GM12891 (cell line): ENCODE measurements around the gene GSTT2.
"Not testable (repeated sequence)": the region's sequence is repeated elsewhere in the genome, so short reads cannot be mapped to it uniquely, and the experiment has no call there.

Experiments
- POLR2A ChIP-seq: IDR thresholded peaks from 2 replicates; pipeline ENCODE4 v1.6.1; 2011; ENCODE audit warnings: low read depth, low read length, control low read depth
- POLR2AphosphoS5 ChIP-seq: IDR thresholded peaks from 2 replicates; pipeline ENCODE4 v1.6.1; 2011; ENCODE audit warnings: low read depth, low read length, control low read depth
- POU2F2 ChIP-seq: IDR thresholded peaks from 2 replicates; pipeline ENCODE4 v1.6.1; 2011; ENCODE audit warnings: low read depth, mild to moderate bottlenecking, control low read depth, low read length, moderate library complexity
- SPI1 ChIP-seq: IDR thresholded peaks from 2 replicates; pipeline ENCODE4 v1.6.1; 2011; ENCODE audit warnings: low read depth, low read length, control low read depth
- TAF1 ChIP-seq: IDR thresholded peaks from 2 replicates; pipeline ENCODE4 v1.6.1; 2011; ENCODE audit warnings: low read depth, low read length, control low read depth

GRCh38 chr22:23956301-23956900 is 23.5 kb upstream of the GSTT2 start:
- not testable (repeated sequence) for TF ChIP-seq POLR2A, POLR2AphosphoS5, TAF1, POU2F2, SPI1
